Lower leg skin (tissue), 3 donors: ENCODE measurements around the gene EXOC8.

ENCODE experiments used
- CTCF ChIP-seq, 3 donors: fragments of 450-650 bp; IDR thresholded peaks; one replicate each; pipeline ENCODE4 v1.5.1; 2016; ENCODE audit warnings: antibody characterized with exemption in 3 of 3, mild to moderate bottlenecking in 3 of 3, moderate library complexity in 2 of 3
- POLR2A ChIP-seq, 2 donors: fragments of 450-650 bp; IDR thresholded peaks; one replicate each; pipeline ENCODE4 v1.6.1; 2016 to 2017; ENCODE audit warnings: antibody characterized with exemption in 2 of 2, mild to moderate bottlenecking in 1 of 2, moderate library complexity in 1 of 2

- TF ChIP-seq CTCF (IDR thresholded peaks at IDR 0.05) (no peak), POLR2A (IDR thresholded peaks at IDR 0.05) (no peak)
Measured at GRCh38 chr1:231329483-231329882, 8.2 kb downstream of the EXOC8 start.
